T-helper 17 cell (primary cell): ENCODE results near the gene DPH2. TPM values are rescaled to one million over a fixed set of nuclear protein-coding genes. Genes with fewer than 3 reads are reported as not detected.

ENCODE experiments used
- ATAC-seq: fragments of 150-1000 bp; cut with Tn5 transposase; 2 replicates; pipeline ENCODE4 v1.10.0; 2021; ENCODE audit warnings: mild to moderate bottlenecking, moderate library complexity
- DNase-seq, 3 donors: peaks; one replicate each; pipeline versions ENCODE4 v3.0.0 to v3.0.0-alpha.2; 2020 to 2021
- H3K9me3 ChIP-seq: one replicate; pipeline ENCODE4 v1.7.0; 2013; ENCODE audit warnings: low read length, mild to moderate bottlenecking; ENCODE audit not compliant: control insufficient read depth, poor library complexity, severe bottlenecking
- H3K27ac Mint-ChIP-seq: one replicate; pipeline ENCODE4 v1.8.0; 2022; ENCODE audit warnings: mild to moderate bottlenecking, moderate library complexity, mixed read lengths
- H3K27me3 Mint-ChIP-seq: one replicate; pipeline ENCODE4 v1.8.0; 2022; ENCODE audit warnings: mixed read lengths
- H3K36me3 Mint-ChIP-seq: one replicate; pipeline ENCODE4 v1.8.0; 2022; ENCODE audit warnings: low read depth, mixed read lengths
- H3K4me1 Mint-ChIP-seq: one replicate; pipeline ENCODE4 v1.8.0; 2022; ENCODE audit warnings: mild to moderate bottlenecking, mixed read lengths
- H3K4me3 Mint-ChIP-seq: one replicate; pipeline ENCODE4 v1.8.0; 2022; ENCODE audit warnings: mild to moderate bottlenecking, moderate library complexity, mixed read lengths
- total RNA-seq, 4 donors: library from RNA in 2 of 4; stranded (reverse) in 2 of 4; gene quantifications; one replicate each; pipeline ENCODE4 v1.2.3 and lab custom pipeline; 2022 to 2026

DPH2 gene
- total RNA-seq, 2 donors from 2014 or later: 17.7 to 24.4 TPM

- H3K9me3 ChIP-seq: no peaks in the 10 kb centered on the region
- H3K4me3 Mint-ChIP-seq: no peak overlapping the region
- no peak for ATAC-seq
- peaks cover 46% of the 10 kb centered on the region for H3K4me1 Mint-ChIP-seq
- H3K27ac Mint-ChIP-seq: peak overlapping the region; percentile 41
- DNase-seq: no peak
- no peaks in the 10 kb centered on the region for H3K27me3 Mint-ChIP-seq
- H3K36me3 Mint-ChIP-seq: peaks cover 7% of the 10 kb centered on the region
Measured at GRCh38 chr1:43949678-43950077, 20.1 kb upstream of the DPH2 start.

- H3K27ac Mint-ChIP-seq: peak overlapping the region; percentile 37
- no peaks in the 10 kb centered on the region for H3K9me3 ChIP-seq
- peaks cover 36% of the 10 kb centered on the region for H3K4me1 Mint-ChIP-seq
- H3K4me3 Mint-ChIP-seq: no peak overlapping the region
- DNase-seq (no peak), ATAC-seq (no peak)
- no peaks in the 10 kb centered on the region for H3K27me3 Mint-ChIP-seq
- peaks cover 7% of the 10 kb centered on the region for H3K36me3 Mint-ChIP-seq
Measured at GRCh38 chr1:43951021-43951985, 18.5 kb upstream of the DPH2 start.

GRCh38 chr1:43952731-43953346 lies 17.0 kb upstream of the DPH2 start:
- peaks cover 31% of the 10 kb centered on the region for H3K4me1 Mint-ChIP-seq
- no peak for DNase-seq
- no peaks in the 10 kb centered on the region for H3K27me3 Mint-ChIP-seq
- ATAC-seq: no peak
- H3K4me3 Mint-ChIP-seq: no peak overlapping the region
- no peak overlapping the region for H3K27ac Mint-ChIP-seq
- no peaks in the 10 kb centered on the region for H3K9me3 ChIP-seq
- H3K36me3 Mint-ChIP-seq: peaks cover 10% of the 10 kb centered on the region

GRCh38 chr1:43953361-43953760 lies 16.4 kb upstream of the DPH2 start:
- Mint-ChIP-seq H3K27me3 (no peaks in the 10 kb centered on the region), H3K4me1 (peaks cover 27% of the 10 kb centered on the region), H3K36me3 (peaks cover 10% of the 10 kb centered on the region), H3K4me3 (no peak overlapping the region), H3K27ac (no peak overlapping the region)
- no peaks in the 10 kb centered on the region for H3K9me3 ChIP-seq
- DNase-seq: no peak
- ATAC-seq: no peak

- Mint-ChIP-seq H3K27me3 (no peaks in the 10 kb centered on the region), H3K4me1 (peaks cover 23% of the 10 kb centered on the region), H3K27ac (no peak overlapping the region), H3K36me3 (peaks cover 10% of the 10 kb centered on the region), H3K4me3 (no peak overlapping the region)
- ATAC-seq (no peak), DNase-seq (no peak)
- no peaks in the 10 kb centered on the region for H3K9me3 ChIP-seq
Measured at GRCh38 chr1:43954036-43954435, 15.8 kb upstream of the DPH2 start.

- ATAC-seq (no peak), DNase-seq (no peak)
- H3K4me3 Mint-ChIP-seq: no peak overlapping the region
- H3K36me3 Mint-ChIP-seq: peaks cover 5% of the 10 kb centered on the region
- H3K27ac Mint-ChIP-seq: no peak overlapping the region
- H3K27me3 Mint-ChIP-seq: no peaks in the 10 kb centered on the region
- H3K4me1 Mint-ChIP-seq: peaks cover 14% of the 10 kb centered on the region
- H3K9me3 ChIP-seq: no peaks in the 10 kb centered on the region
Measured at GRCh38 chr1:43956234-43956633, 13.6 kb upstream of the DPH2 start.

GRCh38 chr1:43957407-43958040 lies 12.3 kb upstream of the DPH2 start:
- no peak for ATAC-seq
- peaks cover 10% of the 10 kb centered on the region for H3K36me3 Mint-ChIP-seq
- H3K9me3 ChIP-seq: no peaks in the 10 kb centered on the region
- H3K27ac Mint-ChIP-seq: no peak overlapping the region
- H3K27me3 Mint-ChIP-seq: no peaks in the 10 kb centered on the region
- peaks cover 14% of the 10 kb centered on the region for H3K4me1 Mint-ChIP-seq
- DNase-seq: no peak
- H3K4me3 Mint-ChIP-seq: no peak overlapping the region

- H3K9me3 ChIP-seq: no peaks in the 10 kb centered on the region
- DNase-seq (no peak), ATAC-seq (no peak)
- H3K4me1 Mint-ChIP-seq: peaks cover 14% of the 10 kb centered on the region
- H3K36me3 Mint-ChIP-seq: peaks cover 10% of the 10 kb centered on the region
- H3K27ac Mint-ChIP-seq: no peak overlapping the region
- no peak overlapping the region for H3K4me3 Mint-ChIP-seq
- H3K27me3 Mint-ChIP-seq: no peaks in the 10 kb centered on the region
Measured at GRCh38 chr1:43958351-43959255, 11.2 kb upstream of the DPH2 start.

- ATAC-seq (no peak), DNase-seq (no peak)
- no peaks in the 10 kb centered on the region for H3K9me3 ChIP-seq
- Mint-ChIP-seq H3K27ac (no peak overlapping the region), H3K27me3 (no peaks in the 10 kb centered on the region), H3K4me1 (peaks cover 6% of the 10 kb centered on the region), H3K4me3 (no peak overlapping the region), H3K36me3 (peaks cover 10% of the 10 kb centered on the region)
Measured at GRCh38 chr1:43960798-43961197, 9.0 kb upstream of the DPH2 start.

- no peak overlapping the region for H3K27ac Mint-ChIP-seq
- H3K36me3 Mint-ChIP-seq: peaks cover 10% of the 10 kb centered on the region
- no peaks in the 10 kb centered on the region for H3K27me3 Mint-ChIP-seq
- no peak for DNase-seq
- H3K4me3 Mint-ChIP-seq: no peak overlapping the region
- no peaks in the 10 kb centered on the region for H3K9me3 ChIP-seq
- peaks cover 6% of the 10 kb centered on the region for H3K4me1 Mint-ChIP-seq
- ATAC-seq: no peak
Measured at GRCh38 chr1:43961692-43962091, 8.1 kb upstream of the DPH2 start.

GRCh38 chr1:43962324-43962723 lies 7.5 kb upstream of the DPH2 start:
- DNase-seq: no peak
- Mint-ChIP-seq H3K4me1 (peaks cover 6% of the 10 kb centered on the region), H3K27me3 (no peaks in the 10 kb centered on the region), H3K27ac (no peak overlapping the region), H3K4me3 (no peak overlapping the region), H3K36me3 (peaks cover 7% of the 10 kb centered on the region)
- H3K9me3 ChIP-seq: no peaks in the 10 kb centered on the region
- ATAC-seq: no peak

- Mint-ChIP-seq H3K36me3 (peaks cover 6% of the 10 kb centered on the region), H3K27ac (no peak overlapping the region), H3K27me3 (no peaks in the 10 kb centered on the region), H3K4me1 (peaks cover 6% of the 10 kb centered on the region), H3K4me3 (no peak overlapping the region)
- no peak for ATAC-seq
- DNase-seq: no peak
- H3K9me3 ChIP-seq: no peaks in the 10 kb centered on the region
Measured at GRCh38 chr1:43963006-43963405, 6.8 kb upstream of the DPH2 start.
